HCT116 (cell line): ENCODE results near the gene PLB1. TPM values are rescaled to one million over a fixed set of nuclear protein-coding genes. Genes with fewer than 3 reads are reported as not detected.

Experiments
- ATAC-seq: fragments of 200-7000 bp; cut with Tn5 transposase; 2 replicates; pipeline ENCODE4 v1.9.1; 2020; ENCODE audit warnings: mild to moderate bottlenecking, moderate library complexity
- BruUV-seq: library from RNA; stranded (reverse); fragments of 400-500 nt; replicated peaks from 2 replicates; lab custom pipeline; 2021; lab: Mats Ljungman, UMichigan
- CTCF ChIA-PET: fragments of 300-600 bp; sonication (Branson Sonifier 250); formaldehyde crosslinking; loops from one replicate; lab custom pipeline; 2021; ENCODE audit warnings: antibody characterized with exemption; lab: Charles Lee
- POLR2A ChIA-PET: fragments of 300-600, 350-600 bp; sonication (Branson Sonifier 250); formaldehyde crosslinking; loops from one replicate; lab custom pipeline; 2021; ENCODE audit warnings: antibody characterized with exemption; lab: Charles Lee
- RAD21 ChIA-PET, 2 experiments: fragments of 300-600 bp; sonication (Branson Sonifier 250); formaldehyde crosslinking; loops; one replicate each; lab custom pipeline; 2023; ENCODE audit warnings: low total read pairs in 2 of 2; ENCODE audit not compliant: uncharacterized antibody in 2 of 2, unreplicated experiment in 2 of 2, low non-redundant PET in 1 of 2; lab: Charles Lee
- DNase-seq: peaks from one replicate; pipeline ENCODE4 v3.0.0-alpha.2; 2010; ENCODE audit warnings: low read depth, low spot score
- H2AFZ ChIP-seq: fragments of 200-600 bp; shearing (Covaris generic), sonication (generic); 2 replicates; pipeline ENCODE4 v1.6.1; 2017; ENCODE audit warnings: low read depth, mixed run types, mixed read lengths, antibody characterized with exemption, low read length; ENCODE audit not compliant: poor library complexity, severe bottlenecking
- H3K27ac ChIP-seq: 2 replicates; pipeline ENCODE4 v1.5.1; 2012; ENCODE audit warnings: low read depth, low read length
- H3K27me3 ChIP-seq: fragments of 200-600 bp; sonication (generic); 2 replicates; pipeline ENCODE4 v1.6.1; 2016; ENCODE audit warnings: mixed run types, low read length, mixed read lengths; ENCODE audit not compliant: insufficient read depth
- H3K36me3 ChIP-seq, 2 experiments: fragments of 200-500 bp in 1 of 2; fragments of 200-600 bp in 1 of 2; sonication (Bioruptor generic) in 1 of 2; sonication (generic) in 1 of 2; 2 replicates each; pipeline versions ENCODE4 v1.5.1 to v1.6.1; 2014 to 2016; ENCODE audit warnings: low read length in 2 of 2, inconsistent platforms in 1 of 2, mixed read lengths in 1 of 2, mixed run types in 1 of 2; ENCODE audit not compliant: insufficient read depth in 2 of 2, control insufficient read depth in 1 of 2
- H3K4me1 ChIP-seq, 2 experiments: fragments of 200-600 bp in 1 of 2; sonication (generic) in 1 of 2; 2 replicates each; pipeline versions ENCODE4 v1.5.1 to v1.6.1; 2012 to 2017; ENCODE audit warnings: low read length in 2 of 2, inconsistent platforms in 1 of 2, mild to moderate bottlenecking in 1 of 2, mixed read lengths in 1 of 2, mixed run types in 1 of 2, moderate library complexity in 1 of 2; ENCODE audit not compliant: insufficient read depth in 2 of 2, control insufficient read depth in 1 of 2
- H3K4me2 ChIP-seq: fragments of 200-600 bp; sonication (generic); 2 replicates; pipeline ENCODE4 v1.6.1; 2017; ENCODE audit warnings: mixed run types, low read length, mixed read lengths
- H3K4me3 ChIP-seq, 2 experiments: fragments of 200-600 bp in 1 of 2; sonication (generic) in 1 of 2; replicated peaks in 1 of 2; 2 replicates each; pipeline ENCODE4 v1.5.1; 2011 to 2016; ENCODE audit warnings: low read length in 2 of 2, control low read depth in 1 of 2, low read depth in 1 of 2, mild to moderate bottlenecking in 1 of 2, mixed read lengths in 1 of 2, mixed run types in 1 of 2
- H3K79me2 ChIP-seq: fragments of 200-600 bp; sonication (generic); 2 replicates; pipeline ENCODE4 v1.6.1; 2017; ENCODE audit warnings: mild to moderate bottlenecking, mixed run types, low read length, moderate library complexity, mixed read lengths; ENCODE audit not compliant: insufficient read depth
- H3K9ac ChIP-seq: fragments of 200-600 bp; sonication (generic); 2 replicates; pipeline ENCODE4 v1.6.1; 2016; ENCODE audit warnings: low read length, mixed read lengths
- H3K9me2 ChIP-seq: fragments of 200-600 bp; sonication (generic), shearing (Covaris generic); 2 replicates; pipeline ENCODE4 v1.6.1; 2017; ENCODE audit warnings: mixed run types, mild to moderate bottlenecking, moderate library complexity; ENCODE audit not compliant: insufficient read depth
- H3K9me3 ChIP-seq, 2 experiments: fragments of 200-500 bp in 1 of 2; fragments of 200-600 bp in 1 of 2; sonication (Bioruptor generic) in 1 of 2; sonication (generic) in 1 of 2; 2 replicates each; pipeline ENCODE4 v1.6.1; 2014 to 2017; ENCODE audit warnings: low read length in 2 of 2, mixed read lengths in 2 of 2, inconsistent platforms in 1 of 2, low read depth in 1 of 2, mild to moderate bottlenecking in 1 of 2, mixed run types in 1 of 2, moderate library complexity in 1 of 2; ENCODE audit not compliant: control insufficient read depth in 1 of 2, insufficient read depth in 1 of 2
- H4K20me1 ChIP-seq: fragments of 200-600 bp; sonication (generic), shearing (Covaris generic); 2 replicates; pipeline ENCODE4 v1.6.1; 2017; ENCODE audit warnings: mixed run types, mild to moderate bottlenecking, moderate library complexity; ENCODE audit not compliant: insufficient read depth
- CBX3 ChIP-seq: IDR thresholded peaks from 2 replicates; pipeline ENCODE4 v1.6.1; 2012; ENCODE audit warnings: low read depth
- EGR1 ChIP-seq: IDR thresholded peaks from 2 replicates; pipeline ENCODE4 v1.6.1; 2012; ENCODE audit warnings: low read depth
- EZH2phosphoT487 ChIP-seq: fragments of 200-600 bp; IDR thresholded peaks from 2 replicates; pipeline ENCODE4 v1.6.1; 2018; ENCODE audit warnings: antibody characterized with exemption, borderline replicate concordance
- FOSL1 ChIP-seq: IDR thresholded peaks from 2 replicates; pipeline ENCODE4 v1.6.1; 2012; ENCODE audit warnings: low read depth
- JUND ChIP-seq: IDR thresholded peaks from 2 replicates; pipeline ENCODE4 v1.6.1; 2012
- RAD21 ChIP-seq: IDR thresholded peaks from 2 replicates; pipeline ENCODE4 v1.6.1; 2012; ENCODE audit warnings: low read depth, mild to moderate bottlenecking
- REST ChIP-seq: IDR thresholded peaks from 2 replicates; pipeline ENCODE4 v1.6.1; 2012; ENCODE audit warnings: low read depth
- SP1 ChIP-seq: IDR thresholded peaks from 2 replicates; pipeline ENCODE4 v1.6.1; 2012; ENCODE audit warnings: low read depth
- SRF ChIP-seq: IDR thresholded peaks from 2 replicates; pipeline ENCODE4 v1.6.1; 2012; ENCODE audit warnings: low read depth
- TCF7L2 ChIP-seq: IDR thresholded peaks from 2 replicates; pipeline ENCODE4 v1.7.0; 2011; ENCODE audit warnings: borderline replicate concordance, inconsistent platforms; ENCODE audit not compliant: insufficient read depth, insufficient read length; ENCODE audit errors: extremely low read depth
- YY1 ChIP-seq: IDR thresholded peaks from 2 replicates; pipeline ENCODE4 v1.6.1; 2011; ENCODE audit warnings: low read length, low read depth, moderate library complexity, mild to moderate bottlenecking; ENCODE audit not compliant: insufficient replicate concordance; ENCODE audit errors: extremely low read depth
- ZBTB33 ChIP-seq: IDR thresholded peaks from 2 replicates; pipeline ENCODE4 v1.6.1; 2011; ENCODE audit warnings: mild to moderate bottlenecking, low read length, moderate library complexity; ENCODE audit not compliant: insufficient replicate concordance; ENCODE audit errors: extremely low read depth
- ZFX ChIP-seq: fragments of 450-650 bp; IDR thresholded peaks from 2 replicates; pipeline ENCODE4 v1.6.1; 2017
- intact Hi-C: fragments of 100-400 bp; cut with micrococcal nuclease; formaldehyde crosslinking; loops from 2 replicates; pipeline ENCODE4 v1.10.0; 2022
- total RNA-seq: library from RNA; stranded (reverse); gene quantifications from one replicate; pipeline ENCODE4 v1.2.1, GENCODE V29; 2021; ENCODE audit not compliant: unreplicated experiment
- TF ChIP-seq, protein P1 (sequence below), 3 experiments: fragments of 200-600 bp in 1 of 3; sonication (generic) in 1 of 3; IDR thresholded peaks in 2 of 3; conservative IDR thresholded peaks in 1 of 3; 2 replicates each; pipeline ENCODE4 v1.5.1; 2012 to 2017; ENCODE audit warnings: low read depth in 2 of 3, low read length in 2 of 3, antibody characterized with exemption in 1 of 3, borderline replicate concordance in 1 of 3, control low read depth in 1 of 3, mild to moderate bottlenecking in 1 of 3, mixed read lengths in 1 of 3, mixed run types in 1 of 3, moderate library complexity in 1 of 3; ENCODE audit not compliant: insufficient read depth in 1 of 3
- TF ChIP-seq, protein P2 (sequence below): IDR thresholded peaks from 2 replicates; pipeline ENCODE4 v1.6.1; 2012
- TF ChIP-seq, protein P3 (sequence below): IDR thresholded peaks from 2 replicates; pipeline ENCODE4 v1.6.1; 2012

The PLB1 gene
- total RNA-seq, 1 experiment from 2014 or later: 0.49 TPM

GRCh38 chr2:28582595-28582994, 86.7 kb downstream of the PLB1 start (continued):
- TF ChIP-seq, protein P1, sequence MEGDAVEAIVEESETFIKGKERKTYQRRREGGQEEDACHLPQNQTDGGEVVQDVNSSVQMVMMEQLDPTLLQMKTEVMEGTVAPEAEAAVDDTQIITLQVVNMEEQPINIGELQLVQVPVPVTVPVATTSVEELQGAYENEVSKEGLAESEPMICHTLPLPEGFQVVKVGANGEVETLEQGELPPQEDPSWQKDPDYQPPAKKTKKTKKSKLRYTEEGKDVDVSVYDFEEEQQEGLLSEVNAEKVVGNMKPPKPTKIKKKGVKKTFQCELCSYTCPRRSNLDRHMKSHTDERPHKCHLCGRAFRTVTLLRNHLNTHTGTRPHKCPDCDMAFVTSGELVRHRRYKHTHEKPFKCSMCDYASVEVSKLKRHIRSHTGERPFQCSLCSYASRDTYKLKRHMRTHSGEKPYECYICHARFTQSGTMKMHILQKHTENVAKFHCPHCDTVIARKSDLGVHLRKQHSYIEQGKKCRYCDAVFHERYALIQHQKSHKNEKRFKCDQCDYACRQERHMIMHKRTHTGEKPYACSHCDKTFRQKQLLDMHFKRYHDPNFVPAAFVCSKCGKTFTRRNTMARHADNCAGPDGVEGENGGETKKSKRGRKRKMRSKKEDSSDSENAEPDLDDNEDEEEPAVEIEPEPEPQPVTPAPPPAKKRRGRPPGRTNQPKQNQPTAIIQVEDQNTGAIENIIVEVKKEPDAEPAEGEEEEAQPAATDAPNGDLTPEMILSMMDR (IDR thresholded peaks at IDR 0.05 in 2 of 3, conservative IDR thresholded peaks at IDR 0.05 in 1 of 3; ENCODE audit: borderline replicate concordance in 1 of 3, insufficient read depth in 1 of 3, low read depth in 2 of 3, low read length in 2 of 3): no peak
- no peak for TF ChIP-seq CBX3
- TF ChIP-seq, all 23 proteins: peak for 0

- intact Hi-C loops: no loop called here
- H3K79me2 ChIP-seq: no peaks in the 10 kb centered on the region
- H2AFZ ChIP-seq: peak overlapping the region; percentile 83
- peak overlapping the region; percentile 21 to 49 for H3K4me3 ChIP-seq
- ChIA-PET CTCF (interaction anchor here (2.6 to 4.4 kb wide), 2 partner anchors 10 to 17 kb away, joined by 10 to 33 read pairs; no protein-coding TSS in a partner anchor), RAD21 (interaction anchor here in 1 of 2 experiments (0.9 kb wide), 1 partner anchor 17 kb away, joined by 5 read pairs; no protein-coding TSS in a partner anchor), POLR2A (interaction anchor here (0.5 to 2.0 kb wide), 4 partner anchors 11 to 312 kb away, joined by 3 to 8 read pairs (median 4); partner anchors contain the start of gene PPP1CB)
- no peaks in the 10 kb centered on the region for H3K27me3 ChIP-seq
- no peaks in the 10 kb centered on the region for H3K9me2 ChIP-seq
- peak overlapping the region; percentile 63 for H3K27ac ChIP-seq
- ATAC-seq: peak; percentile 89
- H4K20me1 ChIP-seq: no peaks in the 10 kb centered on the region
- H3K9me3 ChIP-seq: no peaks in the 10 kb centered on the region
- peaks cover 17 to 51% of the 10 kb centered on the region in 2 experiments for H3K4me1 ChIP-seq
- DNase-seq: peak; percentile 80
- H3K4me2 ChIP-seq: peak overlapping the region; percentile 82
- BruUV-seq: no TSS peak
- peak overlapping the region; percentile 56 for H3K9ac ChIP-seq
- no peaks in the 10 kb centered on the region for H3K36me3 ChIP-seq
- TF ChIP-seq, protein P2, sequence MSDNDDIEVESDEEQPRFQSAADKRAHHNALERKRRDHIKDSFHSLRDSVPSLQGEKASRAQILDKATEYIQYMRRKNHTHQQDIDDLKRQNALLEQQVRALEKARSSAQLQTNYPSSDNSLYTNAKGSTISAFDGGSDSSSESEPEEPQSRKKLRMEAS: peak; percentile 92
- TF ChIP-seq REST: no peak
- TF ChIP-seq SP1: peak; percentile 94
- peak; percentile 96 for TF ChIP-seq JUND
- peak; percentile 8 for TF ChIP-seq ZBTB33
- peak; percentile 87 for TF ChIP-seq EGR1
- 0 out of 2 replicates have a peak, but pooled peaks have one; percentile 17 for TF ChIP-seq RAD21
- TF ChIP-seq YY1: no peak
- TF ChIP-seq FOSL1: peak; percentile 98
- no peak for TF ChIP-seq EZH2phosphoT487
- TF ChIP-seq ZFX: no peak
- TF ChIP-seq CBX3: peak; percentile 93
- peak; percentile 40 for TF ChIP-seq TCF7L2
- peak; percentile 80 for TF ChIP-seq SRF
- TF ChIP-seq, protein P3, sequence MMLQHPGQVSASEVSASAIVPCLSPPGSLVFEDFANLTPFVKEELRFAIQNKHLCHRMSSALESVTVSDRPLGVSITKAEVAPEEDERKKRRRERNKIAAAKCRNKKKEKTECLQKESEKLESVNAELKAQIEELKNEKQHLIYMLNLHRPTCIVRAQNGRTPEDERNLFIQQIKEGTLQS: no peak
Observed at GRCh38 chr2:28583899-28584553, 88.2 kb downstream of the PLB1 start.
